HG03175 (cell line): ENCODE measurements around the gene ELAVL1.
"Not testable (repeated sequence)": the region's sequence is repeated elsewhere in the genome, so short reads cannot be mapped to it uniquely, and the experiment has no call there.

Experiments used
- ATAC-seq: cut with Tn5 transposase; IDR thresholded peaks from one replicate; pipeline ENCODE4 v1.9.1; 2021; ENCODE audit warnings: mild to moderate bottlenecking, moderate library complexity; ENCODE audit not compliant: unreplicated experiment

The ELAVL1 gene

DNA sequence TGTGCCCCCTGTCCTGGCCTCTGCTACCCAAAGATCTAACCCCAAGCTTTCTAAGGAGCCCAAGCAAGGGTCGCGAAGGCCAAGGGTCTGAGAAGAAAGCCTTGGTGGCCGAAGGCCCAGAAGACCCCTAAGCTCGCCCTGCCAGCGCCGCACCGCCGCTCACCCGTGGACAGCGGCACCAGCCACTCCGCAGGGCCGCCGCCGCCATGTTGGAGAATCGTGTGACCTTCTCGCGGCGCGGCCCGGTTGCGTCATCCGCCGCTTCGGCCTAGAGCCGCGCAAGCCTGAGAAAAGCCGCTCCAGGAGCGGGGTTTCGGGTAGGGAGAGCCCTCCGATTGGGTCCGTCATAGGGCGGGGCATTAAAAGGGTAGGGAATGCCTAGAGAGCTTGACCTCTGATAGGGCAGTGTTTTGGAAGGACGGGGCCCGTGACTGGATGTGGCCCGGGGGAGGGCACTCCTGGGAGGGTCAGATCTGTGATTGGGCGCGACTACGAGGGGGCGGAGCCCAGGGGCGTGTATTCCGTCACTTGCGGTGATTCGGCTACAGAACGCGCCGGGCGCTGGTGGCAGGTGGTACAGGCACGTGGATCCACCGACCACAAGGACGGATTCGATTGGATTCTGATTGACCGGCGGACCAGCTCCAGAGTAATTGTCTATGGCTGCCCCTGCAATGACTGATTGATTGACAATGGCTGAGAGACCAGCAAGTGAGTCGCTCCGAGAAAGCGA, 61.8 kb downstream of the ELAVL1 start, which contains the start of gene TIMM44:
Gene TIMM44, minus strand, starts transcription at position 223 of the 733 bp plus-strand sequence. Its CDS starts 15 bp downstream, at position 208.
- ATAC-seq: peak; percentile 97

DNA sequence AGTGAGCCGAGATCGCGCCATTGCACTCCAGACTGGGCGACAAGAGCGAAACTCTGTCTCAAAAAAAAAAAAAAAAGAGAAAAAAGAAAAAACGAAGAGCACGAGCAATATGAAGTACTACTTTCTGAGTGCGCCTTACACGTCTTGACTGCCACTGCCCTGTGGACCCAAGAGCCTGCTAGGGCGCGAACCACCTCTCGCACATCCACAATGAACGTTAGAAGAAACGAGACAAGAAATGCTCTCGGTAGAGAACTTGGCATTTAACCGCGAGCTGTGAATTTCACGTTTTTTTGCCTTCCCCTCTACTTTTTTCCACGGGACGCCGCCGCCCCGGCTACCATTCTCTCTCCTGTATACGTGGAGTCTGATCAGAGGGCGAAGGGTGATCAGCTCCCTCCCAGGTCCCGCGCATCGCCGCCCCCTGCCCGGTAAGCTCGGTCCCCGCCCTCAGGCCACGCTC, 62.4 kb downstream of the ELAVL1 start:
- ATAC-seq: peak; percentile 12

- no peak for ATAC-seq
Measured at GRCh38 chr19:7941895-7942596, 63.4 kb downstream of the ELAVL1 start.

GRCh38 chr19:7940841-7941240, 64.6 kb downstream of the ELAVL1 start:
- ATAC-seq: no peak

DNA sequence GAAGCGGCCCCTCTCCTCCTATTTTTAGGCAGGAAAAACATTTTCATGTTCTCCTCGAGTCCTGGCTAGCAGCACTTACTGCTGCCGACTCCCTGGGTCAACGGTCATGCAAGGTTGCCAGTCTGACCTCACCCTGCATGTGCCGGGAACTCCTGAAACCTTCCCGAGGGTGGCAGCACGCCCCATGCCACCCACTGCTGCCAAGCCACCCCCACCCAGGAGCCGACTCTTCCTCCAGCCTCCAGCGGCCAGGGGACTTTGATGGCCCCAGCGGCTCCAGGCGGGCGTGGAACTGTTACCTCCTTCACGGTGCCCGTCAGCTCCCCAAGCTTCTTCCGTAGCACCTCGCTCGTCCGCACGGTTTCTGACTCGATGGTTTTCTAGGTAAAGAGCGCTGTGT, 70.7 kb downstream of the ELAVL1 start:
- no peak for ATAC-seq

- no peak for ATAC-seq
Measured at GRCh38 chr19:7933828-7934725, 71.4 kb downstream of the ELAVL1 start.

DNA sequence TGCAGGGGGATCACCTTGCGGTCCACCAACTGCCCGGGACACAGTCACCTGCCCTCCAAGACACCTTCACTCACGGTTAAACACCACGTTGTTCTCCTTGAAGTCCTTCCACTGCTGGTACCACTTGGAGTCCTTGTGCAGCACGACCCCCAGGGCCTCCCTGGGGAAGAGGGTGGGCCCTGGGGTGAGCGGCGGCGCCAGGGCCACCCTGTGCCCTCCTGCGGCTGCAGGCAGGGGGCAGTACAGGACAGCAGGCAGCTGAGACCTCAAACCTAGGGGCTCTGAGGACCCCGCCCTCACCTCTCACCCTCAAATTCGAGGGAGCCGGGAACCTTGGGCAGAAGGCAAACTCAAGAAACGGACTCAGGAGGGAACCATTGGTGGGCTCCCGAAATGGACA, 72.0 kb downstream of the ELAVL1 start:
- ATAC-seq: no peak

- no peak for ATAC-seq
Measured at GRCh38 chr19:7932930-7933300, 72.5 kb downstream of the ELAVL1 start.

DNA sequence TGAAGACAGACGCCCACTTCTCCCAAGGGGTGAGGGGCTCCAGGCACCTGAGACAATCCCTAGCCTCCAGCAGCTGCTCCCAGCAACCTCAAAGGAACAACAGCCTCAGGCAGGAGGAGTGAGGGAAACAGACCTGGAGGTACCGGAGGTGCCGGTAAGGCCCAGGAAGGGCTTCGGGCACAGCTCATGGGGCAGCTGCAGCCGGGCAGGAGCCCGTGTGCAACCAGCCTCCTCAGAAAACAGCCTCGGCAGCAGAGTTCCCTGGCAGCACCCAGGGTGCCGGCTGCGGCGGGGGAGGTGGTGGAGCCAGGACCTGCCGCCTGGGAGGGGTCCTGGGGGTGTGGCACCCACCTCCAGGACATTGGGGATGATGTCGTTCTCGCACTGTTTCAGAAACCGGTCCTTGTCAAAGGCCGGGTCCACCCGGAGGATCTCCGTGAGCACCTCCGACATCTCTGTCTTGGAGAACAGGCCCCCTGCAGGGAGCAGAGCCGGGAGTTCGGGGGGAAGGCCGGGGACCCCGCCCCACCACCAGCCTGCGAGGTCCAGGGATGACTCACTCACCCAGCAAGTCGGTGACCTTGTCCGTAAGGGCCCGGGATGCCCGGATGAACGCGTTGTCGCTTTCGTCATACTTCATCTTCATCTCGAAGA, 73.0 kb downstream of the ELAVL1 start:
- ATAC-seq: no peak

- no peak for ATAC-seq
Measured at GRCh38 chr19:7931221-7932061, 74.0 kb downstream of the ELAVL1 start.

- ATAC-seq: no peak
Measured at GRCh38 chr19:7930765-7931164, 74.7 kb downstream of the ELAVL1 start.

DNA sequence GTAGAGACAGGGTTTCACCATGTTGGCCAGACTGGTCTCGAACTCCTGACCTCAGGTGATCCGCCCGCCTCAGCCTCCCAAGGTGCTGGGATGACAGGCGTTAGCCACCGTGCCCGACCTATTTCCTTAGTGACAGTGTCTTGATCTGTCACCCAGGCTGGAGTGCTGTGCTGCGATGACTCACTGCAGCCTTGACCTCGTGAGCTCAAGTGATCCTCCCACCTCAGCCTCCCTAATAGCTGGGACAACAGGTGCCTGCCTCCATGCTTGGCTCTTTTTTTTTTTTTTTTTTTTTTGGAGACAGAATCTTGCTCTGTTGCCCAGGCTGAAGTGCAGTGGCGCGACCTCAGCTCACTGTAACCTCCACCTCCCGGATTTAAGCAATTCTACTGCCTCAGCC, 75.4 kb downstream of the ELAVL1 start:
- not testable (repeated sequence) for ATAC-seq

GRCh38 chr19:7928741-7929701, 76.4 kb downstream of the ELAVL1 start:
- no peak for ATAC-seq

DNA sequence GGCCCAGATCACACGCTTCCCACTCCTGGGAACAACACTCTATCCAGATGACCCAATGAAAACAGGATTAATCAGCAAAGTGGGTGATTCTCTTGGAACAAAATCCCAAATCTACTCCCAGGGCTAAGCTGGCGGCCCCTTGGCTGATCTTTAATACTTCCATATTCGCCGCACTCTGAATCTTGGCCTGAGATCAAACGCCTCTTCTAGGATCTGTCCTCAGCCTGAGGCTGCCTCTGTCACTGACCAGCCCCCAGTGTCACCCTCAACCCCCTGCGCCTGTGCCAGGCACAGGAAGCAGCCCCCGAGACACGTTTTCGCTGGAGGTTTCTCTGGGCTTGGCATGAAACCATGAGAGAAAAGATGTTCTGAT, 77.1 kb downstream of the ELAVL1 start:
- no peak for ATAC-seq

GRCh38 chr19:7927605-7928333, 77.7 kb downstream of the ELAVL1 start:
- ATAC-seq: no peak

DNA sequence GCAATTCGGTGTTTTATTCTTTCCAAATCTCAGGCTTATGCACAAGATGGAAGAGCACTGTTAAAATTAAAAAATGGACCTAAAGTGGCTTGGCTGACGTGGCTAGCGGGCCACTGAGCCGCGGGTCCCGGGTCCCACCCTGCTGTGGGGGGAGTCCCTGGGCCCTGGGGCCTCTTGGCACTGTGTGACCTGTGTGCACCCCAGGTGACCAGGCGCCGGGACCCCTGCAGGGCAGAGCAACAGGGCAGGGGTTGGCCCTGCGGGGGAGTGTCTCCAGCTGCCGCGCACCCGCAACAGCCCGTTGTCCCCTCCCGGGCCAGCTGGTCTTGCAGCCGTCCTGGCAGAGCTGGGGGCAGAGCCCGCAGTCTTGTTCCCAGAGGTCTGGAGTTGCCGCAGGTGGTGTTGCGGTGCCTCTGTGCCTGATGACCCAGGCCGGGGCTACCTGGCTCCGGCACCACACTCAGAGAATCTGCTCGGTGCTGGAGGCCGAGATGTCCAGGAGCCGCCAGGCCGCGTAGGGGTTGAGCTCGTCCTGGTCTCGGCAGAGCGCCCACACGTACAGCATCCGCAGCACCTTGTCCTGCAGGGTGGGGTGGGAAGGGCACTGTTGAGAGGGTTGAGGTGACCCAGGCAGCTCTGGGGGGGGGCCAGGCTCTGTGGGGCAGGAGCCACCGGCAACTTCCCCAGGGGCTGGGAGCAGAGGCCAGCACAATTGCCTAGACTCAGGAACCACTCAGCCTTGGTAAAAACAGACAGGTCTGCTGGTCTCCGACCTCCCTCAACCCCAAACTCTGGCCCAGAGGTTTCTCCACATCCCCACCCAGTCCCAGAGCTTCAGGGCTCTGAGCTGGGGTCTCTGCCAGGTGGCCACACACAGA, 78.5 kb downstream of the ELAVL1 start:
- ATAC-seq: no peak
